Keratinocyte (primary cell): ENCODE measurements around the gene PPFIBP2. TPM values are rescaled to one million over a fixed set of nuclear protein-coding genes. Genes with fewer than 3 reads are reported as not detected.

Experiments
- DNase-seq: peaks from one replicate; pipeline ENCODE4 v3.0.0-alpha.2; 2011; ENCODE audit warnings: low read depth, missing footprints, low spot score
- FAIRE-seq: peaks from 2 replicates; lab custom pipeline; 2011; peaks lifted over from hg19 to GRCh38; lab: Jason Lieb, UNC
- H2AFZ ChIP-seq: 2 replicates; pipeline ENCODE4 v1.6.0; 2012; ENCODE audit warnings: low read length, control low read depth, inconsistent platforms; ENCODE audit not compliant: control insufficient read depth
- H3K27ac ChIP-seq: 2 replicates; pipeline ENCODE4 v1.5.1; 2011; ENCODE audit warnings: low read length; ENCODE audit not compliant: control insufficient read depth, insufficient read depth
- H3K27me3 ChIP-seq: 3 replicates; pipeline ENCODE4 v1.6.0; 2011; ENCODE audit warnings: low read length; ENCODE audit not compliant: control insufficient read depth, insufficient read depth; ENCODE audit errors: extremely low read depth
- H3K36me3 ChIP-seq, 2 experiments: 2 replicates in 1 of 2; 3 replicates in 1 of 2; pipeline ENCODE4 v1.5.1; 2011; ENCODE audit warnings: low read length in 2 of 2, mild to moderate bottlenecking in 1 of 2; ENCODE audit not compliant: control insufficient read depth in 2 of 2, insufficient read depth in 2 of 2; ENCODE audit errors: extremely low read depth in 1 of 2
- H3K4me1 ChIP-seq: 3 replicates; pipeline ENCODE4 v1.5.1; 2011; ENCODE audit warnings: low read length; ENCODE audit not compliant: control insufficient read depth, insufficient read depth; ENCODE audit errors: extremely low read depth
- H3K4me2 ChIP-seq: 3 replicates; pipeline ENCODE4 v1.6.0; 2011; ENCODE audit warnings: low read depth, low read length; ENCODE audit not compliant: control insufficient read depth, insufficient read depth; ENCODE audit errors: extremely low read depth
- H3K4me3 ChIP-seq, 3 experiments: fragments of 200-600 bp in 1 of 3; sonication (generic) in 1 of 3; 2 replicates in 2 of 3; 3 replicates in 1 of 3; pipeline ENCODE4 v1.5.1; 2011 to 2016; ENCODE audit warnings: low read length in 3 of 3, mild to moderate bottlenecking in 3 of 3, control low read depth in 2 of 3, inconsistent platforms in 1 of 3, low read depth in 1 of 3, mixed read lengths in 1 of 3, mixed run types in 1 of 3, moderate library complexity in 1 of 3; ENCODE audit not compliant: control insufficient read depth in 2 of 3, insufficient read depth in 2 of 3; ENCODE audit errors: extremely low read depth in 1 of 3
- H3K79me2 ChIP-seq: 2 replicates; pipeline ENCODE4 v1.6.0; 2012; ENCODE audit warnings: low read length; ENCODE audit not compliant: control insufficient read depth, insufficient read depth
- H3K9ac ChIP-seq: 3 replicates; pipeline ENCODE4 v1.6.0; 2011; ENCODE audit warnings: low read length; ENCODE audit not compliant: control insufficient read depth, insufficient read depth; ENCODE audit errors: extremely low read depth
- H3K9me1 ChIP-seq: 3 replicates; pipeline ENCODE4 v1.6.0; 2011; ENCODE audit warnings: low read length; ENCODE audit not compliant: control insufficient read depth, insufficient read depth; ENCODE audit errors: extremely low read depth
- H3K9me3 ChIP-seq: 2 replicates; pipeline ENCODE4 v1.5.1; 2012; ENCODE audit warnings: low read depth, low read length; ENCODE audit not compliant: control insufficient read depth
- H4K20me1 ChIP-seq: 3 replicates; pipeline ENCODE4 v1.6.0; 2011; ENCODE audit warnings: low read length; ENCODE audit not compliant: control insufficient read depth, insufficient read depth; ENCODE audit errors: extremely low read depth
- EZH2 ChIP-seq: IDR thresholded peaks from one replicate; pipeline ENCODE4 v1.6.1; 2012; ENCODE audit warnings: inconsistent platforms, mild to moderate bottlenecking, low read length, moderate library complexity
- dilution Hi-C: fragments of 300-500 bp; cut with MboI; formaldehyde crosslinking; loops from one replicate; pipeline ENCODE4 v1.7.0; 2020; ENCODE audit warnings: low sequenced_read_pairs; ENCODE audit not compliant: extremely low pct_ligation_motif_present
- polyA plus RNA-seq, 5 experiments: library from polyadenylated mRNA; depleted of rRNA in 3 of 5; stranded (reverse) in 3 of 5; stranded (forward) in 1 of 5; unstranded in 1 of 5; fragments of >200 nt; gene quantifications; 1 replicate in 1 of 5; 2 replicates in 3 of 5; 3 replicates in 1 of 5; pipeline versions ENCODE4 v1.2.1 to v1.2.3, GENCODE V29; 2011 to 2012; ENCODE audit warnings: missing spikeins in 2 of 5, low read depth in 1 of 5, low replicate concordance in 1 of 5
- TF ChIP-seq, protein P1 (sequence below), 3 experiments: IDR thresholded peaks in 1 of 3; conservative IDR thresholded peaks in 1 of 3; optimal IDR thresholded peaks in 1 of 3; 2 replicates in 2 of 3; 3 replicates in 1 of 3; pipeline versions ENCODE3 to v1.5.1; 2011; ENCODE audit warnings: low read length in 3 of 3, mild to moderate bottlenecking in 3 of 3, moderate library complexity in 2 of 3, control low read depth in 1 of 3, inconsistent platforms in 1 of 3; ENCODE audit not compliant: insufficient read depth in 2 of 3; ENCODE audit errors: extremely low read depth in 1 of 3

PPFIBP2 gene
- polyA plus RNA-seq, 1 donor (not counting 4 experiments of a cell fraction or from before 2014, with no cell fraction given), result 11.0 TPM

DNA sequence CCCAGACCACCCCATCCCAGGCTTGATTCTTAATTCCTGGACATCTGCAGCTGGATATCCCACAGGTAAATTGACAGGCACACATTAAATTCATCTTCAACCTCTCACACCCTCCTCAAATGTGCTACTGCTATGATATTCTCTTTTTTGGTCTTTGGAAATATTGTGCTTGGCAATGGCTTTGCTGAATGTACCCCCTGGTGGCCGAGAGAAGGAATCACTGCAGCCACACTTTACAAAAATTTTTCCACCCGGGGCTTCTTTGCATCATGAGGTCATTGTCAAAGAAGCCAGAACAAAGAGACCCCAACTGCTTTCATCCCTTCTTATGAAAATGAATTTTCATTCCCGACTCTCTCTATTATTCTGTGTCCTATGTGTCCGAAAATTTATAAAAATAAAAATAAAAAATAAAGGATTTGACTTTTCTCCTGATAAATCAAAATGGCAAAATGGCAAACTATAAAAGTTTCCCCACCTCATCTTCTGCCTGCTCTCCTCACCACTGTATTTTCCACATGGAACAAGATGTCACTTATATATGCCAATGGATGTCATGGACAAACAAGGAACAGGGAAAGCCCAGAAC, 174.5 kb downstream of the PPFIBP2 start:
- Histone ChIP-seq H3K4me2 (no peak overlapping the region), H3K27ac (no peak overlapping the region), H3K9ac (no peak overlapping the region), H3K4me1 (no peaks in the 10 kb centered on the region), H3K9me3 (no peaks in the 10 kb centered on the region), H3K9me1 (no peaks in the 10 kb centered on the region), H3K79me2 (no peaks in the 10 kb centered on the region), H2AFZ (no peak overlapping the region), H4K20me1 (no peaks in the 10 kb centered on the region), H3K36me3 (no peaks in the 10 kb centered on the region), H3K4me3 (no peak overlapping the region), H3K27me3 (no peaks in the 10 kb centered on the region)
- no peak for DNase-seq
- TF ChIP-seq, protein P1, sequence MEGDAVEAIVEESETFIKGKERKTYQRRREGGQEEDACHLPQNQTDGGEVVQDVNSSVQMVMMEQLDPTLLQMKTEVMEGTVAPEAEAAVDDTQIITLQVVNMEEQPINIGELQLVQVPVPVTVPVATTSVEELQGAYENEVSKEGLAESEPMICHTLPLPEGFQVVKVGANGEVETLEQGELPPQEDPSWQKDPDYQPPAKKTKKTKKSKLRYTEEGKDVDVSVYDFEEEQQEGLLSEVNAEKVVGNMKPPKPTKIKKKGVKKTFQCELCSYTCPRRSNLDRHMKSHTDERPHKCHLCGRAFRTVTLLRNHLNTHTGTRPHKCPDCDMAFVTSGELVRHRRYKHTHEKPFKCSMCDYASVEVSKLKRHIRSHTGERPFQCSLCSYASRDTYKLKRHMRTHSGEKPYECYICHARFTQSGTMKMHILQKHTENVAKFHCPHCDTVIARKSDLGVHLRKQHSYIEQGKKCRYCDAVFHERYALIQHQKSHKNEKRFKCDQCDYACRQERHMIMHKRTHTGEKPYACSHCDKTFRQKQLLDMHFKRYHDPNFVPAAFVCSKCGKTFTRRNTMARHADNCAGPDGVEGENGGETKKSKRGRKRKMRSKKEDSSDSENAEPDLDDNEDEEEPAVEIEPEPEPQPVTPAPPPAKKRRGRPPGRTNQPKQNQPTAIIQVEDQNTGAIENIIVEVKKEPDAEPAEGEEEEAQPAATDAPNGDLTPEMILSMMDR (optimal IDR thresholded peaks at IDR 0.05 in 1 of 3, IDR thresholded peaks at IDR 0.05 in 1 of 3, conservative IDR thresholded peaks at IDR 0.05 in 1 of 3; ENCODE audit: extremely low read depth in 1 of 3, insufficient read depth in 2 of 3, low read length in 3 of 3), result peak; percentile 61 to 78 (median 76)
- no peak for TF ChIP-seq EZH2
- dilution Hi-C loops, result no loop called here
- FAIRE-seq, result peak; percentile 34

DNA sequence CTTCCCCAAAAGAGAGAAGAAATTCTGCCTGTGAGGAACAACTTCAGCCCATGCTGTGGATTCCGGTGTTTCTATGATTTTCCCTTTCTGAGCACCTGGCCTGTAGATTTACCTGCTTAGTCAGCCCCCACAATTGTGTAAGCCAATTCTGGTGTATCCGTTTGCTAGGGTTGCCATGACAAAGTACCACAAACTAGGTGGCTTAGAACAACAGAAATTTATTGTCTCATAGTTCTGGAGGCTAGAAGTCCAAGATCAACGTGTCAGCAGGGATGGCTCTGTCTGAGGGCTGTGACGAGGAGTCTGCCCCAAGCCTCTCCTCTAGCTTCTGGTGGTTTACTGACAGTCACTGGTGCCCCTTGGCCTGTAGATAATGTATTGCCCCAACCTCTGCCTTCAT, 175.4 kb downstream of the PPFIBP2 start:
- Histone ChIP-seq H2AFZ (no peak overlapping the region), H3K79me2 (no peaks in the 10 kb centered on the region), H4K20me1 (no peaks in the 10 kb centered on the region), H3K4me3 (no peak overlapping the region), H3K36me3 (no peaks in the 10 kb centered on the region), H3K4me2 (no peak overlapping the region), H3K27ac (no peak overlapping the region), H3K9me1 (no peaks in the 10 kb centered on the region), H3K9me3 (no peaks in the 10 kb centered on the region), H3K4me1 (no peaks in the 10 kb centered on the region), H3K27me3 (no peaks in the 10 kb centered on the region), H3K9ac (no peak overlapping the region)
- no peak for TF ChIP-seq EZH2
- TF ChIP-seq, protein P1 (optimal IDR thresholded peaks at IDR 0.05 in 1 of 3, IDR thresholded peaks at IDR 0.05 in 1 of 3, conservative IDR thresholded peaks at IDR 0.05 in 1 of 3; ENCODE audit: extremely low read depth in 1 of 3, insufficient read depth in 2 of 3, low read length in 3 of 3), result no peak
- FAIRE-seq, result no peak
- dilution Hi-C loops, result no loop called here
- no peak for DNase-seq
